Body of pancreas (tissue), 4 donors: Measurements from ENCODE around the gene FNIP1. TPM values are rescaled to one million over a fixed set of nuclear protein-coding genes. Genes with fewer than 3 reads are reported as not detected.

Experiments used
- ATAC-seq: fragments of 150-250 bp; one replicate; pipeline ENCODE4 v1.9.1; 2016
- DNase-seq, 4 donors: peaks; one replicate each; pipeline ENCODE4 v3.0.0-alpha.2; 2019
- H3K27ac ChIP-seq, 4 donors: fragments of 200-600 bp; sonication (generic); 1 replicate in 3 of 4; 2 replicates in 1 of 4; pipeline versions ENCODE4 v1.5.1 to v1.6.1; 2016 to 2019; ENCODE audit warnings: mild to moderate bottlenecking in 1 of 4, mixed read lengths in 1 of 4, moderate library complexity in 1 of 4
- H3K27me3 ChIP-seq, 2 donors: fragments of 200-600 bp; sonication (generic); one replicate each; pipeline ENCODE4 v1.6.0; 2016; ENCODE audit warnings: mild to moderate bottlenecking in 1 of 2
- H3K36me3 ChIP-seq, 2 donors: fragments of 200-600 bp; sonication (generic); replicated peaks in 1 of 2; 2 replicates each; pipeline ENCODE4 v1.5.1; 2016; ENCODE audit warnings: low read depth in 2 of 2; ENCODE audit not compliant: insufficient read depth in 1 of 2
- H3K4me1 ChIP-seq: fragments of 200-600 bp; sonication (generic); one replicate; pipeline ENCODE4 v1.6.0; 2016
- H3K4me3 ChIP-seq, 2 donors: fragments of 200-600 bp; sonication (generic); 1 replicate in 1 of 2; 2 replicates in 1 of 2; pipeline ENCODE4 v1.5.1; 2016 to 2019
- H3K9me3 ChIP-seq, 3 donors: fragments of 200-600 bp; sonication (generic); 1 replicate in 2 of 3; 2 replicates in 1 of 3; pipeline ENCODE4 v1.5.1; 2016
- CTCF ChIP-seq, 7 experiments: fragments of 450-650 bp in 4 of 7; fragments of 200-600 bp in 3 of 7; sonication (generic) in 3 of 7; IDR thresholded peaks; one replicate each; pipeline ENCODE4 v1.5.1; 2016 to 2019; ENCODE audit warnings: antibody characterized with exemption in 7 of 7
- POLR2A ChIP-seq, 3 donors: fragments of 450-650 bp; IDR thresholded peaks; one replicate each; pipeline ENCODE4 v1.6.1; 2016; ENCODE audit warnings: antibody characterized with exemption in 3 of 3, mild to moderate bottlenecking in 2 of 3
- WGBS, 2 donors: methylation state at CpG; one replicate each; pipeline ENCODE4 v1.1.5; 2017; 5-methylcytosine and 5-hydroxymethylcytosine counted together
- intact Hi-C: fragments of 100-400 bp; cut with DNase I; formaldehyde crosslinking; loops from one replicate; pipeline ENCODE4 v1.15.1; 2023
- total RNA-seq, 2 donors: library from RNA; depleted of rRNA; stranded (reverse); fragments of >200 nt; gene quantifications; one replicate each; pipeline ENCODE4 v1.1.0, GENCODE V29; 2016

FNIP1 gene
- total RNA-seq, 2 donors from 2014 or later: 20.5 to 35.9 TPM

DNA sequence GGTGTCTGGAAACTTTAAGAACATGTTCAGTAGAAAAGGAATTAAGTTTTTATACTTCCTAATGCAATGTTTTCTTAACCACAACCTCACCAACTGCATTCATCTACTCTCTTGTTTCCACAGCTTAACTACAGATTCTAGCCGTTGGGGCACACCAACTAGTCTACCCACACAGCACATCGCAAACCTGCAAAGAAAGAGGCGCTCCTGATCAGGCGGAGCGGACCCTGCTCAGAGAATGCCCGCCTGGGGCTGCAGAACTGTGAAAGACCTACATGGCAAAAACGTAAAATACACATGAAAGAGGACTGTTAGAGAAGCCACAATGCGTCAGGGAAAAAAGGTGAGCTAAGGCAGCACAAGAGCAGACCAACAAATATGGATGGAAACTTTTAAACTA lies 86.4 kb downstream of the FNIP1 start:
- intact Hi-C loops: no loop called here
- ATAC-seq (no peak), DNase-seq (no peak)
- H3K27ac ChIP-seq: no peak overlapping the region
- H3K4me3 ChIP-seq: no peak overlapping the region
- TF ChIP-seq POLR2A (IDR thresholded peaks at IDR 0.05): no peak
- TF ChIP-seq CTCF (IDR thresholded peaks at IDR 0.05): no peak
- no peaks in the 10 kb centered on the region for H3K4me1 ChIP-seq
- no peaks in the 10 kb centered on the region for H3K27me3 ChIP-seq
- H3K9me3 ChIP-seq: no peaks in the 10 kb centered on the region
- peaks cover 0 to 7% of the 10 kb centered on the region in 2 donors for H3K36me3 ChIP-seq
- WGBS, 2 donors: 92 to 94% methylated on average over 8 of the region's 8 CpGs

DNA sequence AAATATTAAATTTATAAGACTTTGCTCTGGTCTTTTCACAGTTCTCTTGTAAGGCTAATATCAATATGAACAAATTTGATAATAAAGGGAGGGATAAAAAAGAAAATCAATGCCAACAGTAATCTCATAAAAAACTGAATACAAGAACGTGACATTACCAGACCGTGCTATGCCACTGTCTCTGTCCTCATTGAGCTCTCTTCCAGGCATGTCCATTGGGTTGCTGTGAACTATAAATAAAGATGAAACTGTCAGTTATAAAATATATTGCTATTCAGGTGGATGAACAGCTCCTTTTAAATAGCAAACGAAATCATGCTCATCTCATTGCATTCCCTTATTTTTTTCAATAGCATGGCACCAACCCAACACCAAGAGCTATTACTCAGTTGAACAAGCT lies 87.8 kb downstream of the FNIP1 start:
- intact Hi-C loops: no loop called here
- DNase-seq: no peak
- Histone ChIP-seq H3K4me1 (no peaks in the 10 kb centered on the region), H3K4me3 (no peak overlapping the region), H3K9me3 (no peaks in the 10 kb centered on the region), H3K27me3 (no peaks in the 10 kb centered on the region), H3K27ac (no peak overlapping the region), H3K36me3 (peaks cover 0 to 11% of the 10 kb centered on the region in 2 donors)
- WGBS, 2 donors: 89 to 95% methylated on average over 3 of the region's 3 CpGs
- ATAC-seq: no peak
- TF ChIP-seq POLR2A (IDR thresholded peaks at IDR 0.05): no peak
- no peak for TF ChIP-seq CTCF (IDR thresholded peaks at IDR 0.05)

GRCh38 chr5:131706281-131706680 lies 90.5 kb downstream of the FNIP1 start:
- no peak for ATAC-seq
- 77 to 96% methylated on average over 5 of the region's 5 CpGs for WGBS, 2 donors

GRCh38 chr5:131694926-131695325 lies 101.9 kb downstream of the FNIP1 start:
- WGBS, 2 donors: 97% methylated on average over 4 of the region's 4 CpGs
- no peak for ATAC-seq
- intact Hi-C loops: no loop called here
- Histone ChIP-seq H3K4me3 (no peak overlapping the region), H3K27me3 (no peaks in the 10 kb centered on the region), H3K27ac (no peak overlapping the region), H3K9me3 (no peaks in the 10 kb centered on the region), H3K36me3 (peaks cover 0 to 9% of the 10 kb centered on the region in 2 donors), H3K4me1 (no peaks in the 10 kb centered on the region)
- DNase-seq: no peak
- TF ChIP-seq CTCF (IDR thresholded peaks at IDR 0.05): no peak
- TF ChIP-seq POLR2A (IDR thresholded peaks at IDR 0.05): no peak

More at GRCh38 chr5:131706281-131706680, 90.5 kb downstream of the FNIP1 start:
- Histone ChIP-seq H3K27me3 (no peaks in the 10 kb centered on the region), H3K4me3 (no peak overlapping the region), H3K27ac (no peak overlapping the region), H3K4me1 (no peaks in the 10 kb centered on the region), H3K9me3 (no peaks in the 10 kb centered on the region), H3K36me3 (peaks cover 0 to 25% of the 10 kb centered on the region in 2 donors)
- TF ChIP-seq POLR2A (IDR thresholded peaks at IDR 0.05): no peak
- TF ChIP-seq CTCF (IDR thresholded peaks at IDR 0.05): no peak
- intact Hi-C loops: no loop called here
- DNase-seq: no peak

DNA sequence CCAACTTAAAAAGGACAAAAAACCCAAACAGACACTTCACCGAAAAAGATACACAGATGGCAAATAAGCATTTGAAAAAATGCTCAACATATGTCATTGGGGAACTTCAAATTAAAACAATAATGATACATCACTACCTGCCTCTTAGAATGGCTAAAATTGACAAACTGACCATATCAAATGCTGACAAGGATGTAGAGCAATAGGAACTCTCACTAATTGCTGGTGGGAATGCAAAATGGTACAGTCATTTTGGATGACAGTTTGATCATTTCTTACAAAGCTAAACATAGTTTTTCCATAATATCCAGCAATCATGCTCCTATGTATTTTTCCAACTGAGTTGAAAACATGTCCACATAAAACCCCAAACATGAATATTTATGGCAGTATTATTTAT lies 102.9 kb downstream of the FNIP1 start:
- intact Hi-C loops: no loop called here
- no peaks in the 10 kb centered on the region for H3K27me3 ChIP-seq
- no peaks in the 10 kb centered on the region for H3K4me1 ChIP-seq
- DNase-seq: no peak
- no peak for ATAC-seq
- H3K9me3 ChIP-seq: no peaks in the 10 kb centered on the region
- H3K4me3 ChIP-seq: no peak overlapping the region
- 89 to 93% methylated on average over 1 of the region's 1 CpG for WGBS, 2 donors
- no peak overlapping the region for H3K27ac ChIP-seq
- TF ChIP-seq POLR2A (IDR thresholded peaks at IDR 0.05) (no peak), CTCF (IDR thresholded peaks at IDR 0.05) (no peak)
- H3K36me3 ChIP-seq: peaks cover 0 to 9% of the 10 kb centered on the region in 2 donors
